ENCODE data around the gene GBA2.

GRCh38 chr9:35766997-35767396, 18.0 kb upstream of the GBA2 start:
- no peak for TF ChIP-seq CTCF (IDR thresholded peaks at IDR 0.05)
- TF ChIP-seq POLR2A (IDR thresholded peaks at IDR 0.05), result no peak
